NCI-H526 treated with DMSO at 0.1 percent for 48 hours (cell line): ENCODE results near the gene GPR146.
"Not testable (repeated sequence)": the region's sequence is repeated elsewhere in the genome, so short reads cannot be mapped to it uniquely, and the experiment has no call there.

Source experiments
- DNase-seq: peaks from one replicate; lab custom pipeline; 2025; lab: John Stamatoyannopoulos, UW

The GPR146 gene

DNA sequence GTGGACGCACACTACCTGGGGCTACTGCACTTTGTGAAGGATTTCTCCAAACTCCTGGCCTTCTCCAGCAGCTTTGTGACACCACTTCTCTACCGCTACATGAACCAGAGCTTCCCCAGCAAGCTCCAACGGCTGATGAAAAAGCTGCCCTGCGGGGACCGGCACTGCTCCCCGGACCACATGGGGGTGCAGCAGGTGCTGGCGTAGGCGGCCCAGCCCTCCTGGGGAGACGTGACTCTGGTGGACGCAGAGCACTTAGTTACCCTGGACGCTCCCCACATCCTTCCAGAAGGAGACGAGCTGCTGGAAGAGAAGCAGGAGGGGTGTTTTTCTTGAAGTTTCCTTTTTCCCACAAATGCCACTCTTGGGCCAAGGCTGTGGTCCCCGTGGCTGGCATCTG, 14.0 kb downstream of the GPR146 start:
- no peak for DNase-seq

DNA sequence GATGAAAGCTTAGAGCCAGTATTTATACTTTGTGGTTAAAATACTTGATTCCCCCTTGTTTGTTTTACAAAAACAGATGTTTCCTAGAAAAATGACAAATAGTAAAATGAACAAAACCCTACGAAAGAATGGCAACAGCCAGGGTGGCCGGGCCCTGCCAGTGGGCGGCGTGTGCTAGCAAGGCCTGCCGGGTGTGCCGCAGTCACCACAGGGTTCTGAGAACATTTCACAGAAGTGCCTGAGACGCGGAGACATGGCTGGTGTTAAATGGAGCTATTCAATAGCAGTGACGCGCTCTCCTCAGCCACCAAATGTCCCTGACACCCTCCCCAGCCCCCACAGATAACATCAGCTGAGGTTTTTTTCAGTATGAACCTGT, 14.5 kb downstream of the GPR146 start:
- no peak for DNase-seq

DNA sequence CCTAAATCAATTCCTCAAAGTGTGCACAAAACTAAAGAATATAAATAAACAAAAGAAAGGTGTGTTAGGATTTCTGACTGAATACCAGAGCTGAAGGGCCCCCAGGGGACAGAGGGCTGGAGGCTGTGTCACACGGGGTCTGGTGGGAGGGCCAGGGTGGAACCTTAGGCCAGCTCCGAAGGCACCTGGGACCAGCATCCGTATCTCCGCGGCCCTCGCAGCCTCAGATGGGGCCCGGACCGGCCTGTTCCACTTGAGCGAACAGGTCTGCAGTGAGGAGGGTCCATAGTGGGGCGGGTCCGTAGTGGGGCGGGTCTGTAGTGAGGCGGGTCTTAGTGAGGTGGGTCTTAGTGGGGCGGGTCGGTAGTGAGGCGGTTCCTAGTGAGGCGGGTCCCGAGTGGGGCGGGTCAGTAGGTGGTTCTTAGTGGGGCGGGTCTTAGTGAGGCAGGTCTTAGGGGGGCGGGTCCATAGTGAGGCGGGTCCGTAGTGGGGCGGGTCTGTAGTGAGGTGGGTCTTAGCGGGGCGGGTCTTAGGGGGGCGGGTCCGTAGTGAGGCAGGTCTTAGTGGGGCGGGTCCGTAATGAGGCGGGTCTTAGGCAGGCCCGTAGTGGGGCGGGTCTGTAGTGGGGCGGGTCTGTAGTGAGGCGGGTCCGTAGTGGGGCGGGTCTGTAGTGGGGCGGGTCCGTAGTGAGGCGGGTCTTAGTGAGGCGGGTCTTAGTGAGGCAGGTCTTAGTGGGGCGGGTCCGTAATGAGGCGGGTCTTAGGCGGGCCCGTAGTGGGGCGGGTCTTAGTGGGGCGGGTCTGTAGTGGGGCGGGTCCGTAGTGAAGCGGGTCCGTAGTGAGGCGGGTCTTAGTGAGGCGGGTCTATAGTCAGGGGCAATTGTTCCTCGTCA, 15.1 kb downstream of the GPR146 start:
- no peak for DNase-seq

DNA sequence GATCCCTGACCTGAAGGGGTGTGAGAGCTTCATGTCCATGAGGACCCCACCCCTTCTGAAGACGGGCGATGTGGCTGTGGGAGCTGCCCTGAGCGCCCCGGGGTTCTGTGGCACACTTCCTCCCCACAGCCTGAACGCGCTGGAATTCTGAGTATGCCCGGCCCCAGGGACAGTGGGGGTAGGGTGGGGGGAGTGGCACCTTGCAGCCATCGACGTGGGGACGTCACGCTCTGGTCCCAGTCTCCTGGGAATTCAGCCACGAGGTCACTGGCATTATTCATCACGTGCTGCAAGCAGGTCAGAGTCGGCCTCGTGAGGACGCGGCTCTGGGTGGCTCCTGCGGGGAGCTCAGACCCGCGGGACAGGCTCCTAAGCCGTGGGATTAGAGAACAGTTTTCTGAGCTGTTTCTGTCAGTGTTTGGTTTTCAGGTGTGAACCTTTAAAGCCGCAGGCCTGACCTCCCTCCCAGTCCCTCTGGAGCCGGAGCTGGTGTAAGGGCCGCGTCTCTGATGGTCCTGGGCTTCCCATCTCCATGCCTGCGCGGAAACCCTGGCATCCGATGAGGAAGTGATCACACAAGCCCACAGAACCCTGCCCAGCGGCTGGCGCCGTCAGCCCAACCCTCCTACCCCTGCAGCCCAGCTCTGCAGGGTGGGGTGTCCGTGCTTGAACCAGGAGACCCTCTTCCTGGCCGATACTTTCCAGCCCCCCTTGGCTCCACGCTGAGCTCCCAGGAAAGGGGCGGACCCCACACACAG, 16.1 kb downstream of the GPR146 start:
- no peak for DNase-seq

DNA sequence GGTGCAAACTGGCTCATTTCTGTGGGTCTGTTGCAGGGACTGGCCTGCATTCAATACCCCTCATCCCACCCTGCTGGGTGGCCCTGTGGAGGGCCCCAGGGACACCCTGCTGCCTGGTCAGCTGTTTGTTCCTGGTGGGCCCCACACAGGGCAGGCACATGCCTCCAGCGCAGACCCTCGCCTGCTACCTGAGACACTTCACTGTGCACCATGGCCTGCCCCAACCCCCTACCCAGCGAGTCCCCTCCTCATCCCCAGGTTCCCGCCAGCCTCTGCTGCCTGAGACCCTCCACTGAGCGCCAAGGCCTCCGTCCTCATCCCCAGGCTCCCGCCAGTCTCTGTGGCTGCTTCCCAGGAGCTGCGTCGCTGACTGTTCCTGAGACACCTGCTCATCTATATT, 16.8 kb downstream of the GPR146 start:
- DNase-seq: no peak

DNA sequence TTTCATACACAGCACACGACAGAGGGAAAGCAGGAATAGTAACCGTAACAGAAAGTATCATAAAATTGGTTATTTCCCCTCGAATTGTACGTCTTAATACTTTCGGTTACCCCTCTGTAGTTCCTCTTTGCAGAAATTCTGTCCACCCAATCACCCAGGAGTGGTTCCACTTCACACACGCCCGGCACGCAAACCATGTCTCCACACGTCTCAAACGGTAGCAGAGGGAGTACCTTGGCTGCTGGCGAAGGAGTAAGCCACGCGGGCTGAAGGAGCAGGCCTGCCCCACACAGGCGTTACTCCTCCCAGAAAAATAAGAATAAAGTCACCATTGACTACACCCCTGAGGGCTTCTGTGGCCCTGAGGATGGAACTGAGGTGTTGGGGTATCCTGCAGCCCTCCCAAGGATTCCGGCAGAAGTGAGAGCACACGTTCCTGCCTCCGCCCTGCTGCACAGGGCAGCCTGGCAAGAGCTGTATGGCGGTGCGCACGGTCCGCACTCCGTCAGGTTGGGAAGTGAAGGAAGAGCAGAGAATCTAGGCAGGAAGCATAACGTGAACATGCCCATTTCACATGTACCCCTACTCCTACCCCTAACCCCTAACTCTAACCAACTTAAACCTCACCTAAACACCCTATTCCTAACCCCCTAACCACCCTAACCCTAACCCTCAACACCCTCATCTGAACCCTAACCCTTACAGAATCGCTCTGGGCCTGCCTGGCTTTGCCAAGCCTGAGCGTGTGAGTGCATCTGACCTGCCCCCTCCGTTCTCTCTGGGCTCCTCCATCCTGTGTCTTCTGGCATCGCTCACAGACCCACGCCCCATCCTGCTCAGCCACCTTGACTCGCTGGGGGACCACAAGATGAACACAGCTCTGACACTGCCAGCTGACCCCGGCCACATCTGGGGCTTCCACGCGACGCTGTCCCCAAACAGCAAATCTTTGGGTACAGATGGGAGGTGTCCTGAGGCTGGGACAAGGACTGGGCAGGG, 18.2 kb downstream of the GPR146 start:
- no peak for DNase-seq

DNA sequence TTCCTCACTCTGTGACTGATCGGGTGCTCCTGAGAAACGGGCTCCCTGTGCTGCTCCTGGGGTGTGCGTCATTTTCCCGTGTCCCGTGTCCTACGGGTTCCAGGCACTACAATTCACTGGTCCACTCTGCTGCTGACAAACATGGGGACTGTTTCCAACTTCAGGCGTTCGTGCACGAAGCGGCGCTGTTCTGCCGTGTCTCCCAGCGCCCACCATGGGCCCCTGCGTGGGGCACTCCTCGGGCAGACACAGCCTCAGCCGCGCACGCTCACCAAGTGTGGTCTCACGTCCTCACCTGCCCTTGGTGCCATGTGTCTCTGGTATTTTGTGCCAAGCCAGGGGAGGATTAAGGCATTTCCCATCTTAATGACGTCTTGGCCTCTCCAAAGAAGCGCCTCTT, 19.0 kb downstream of the GPR146 start:
- no peak for DNase-seq

DNA sequence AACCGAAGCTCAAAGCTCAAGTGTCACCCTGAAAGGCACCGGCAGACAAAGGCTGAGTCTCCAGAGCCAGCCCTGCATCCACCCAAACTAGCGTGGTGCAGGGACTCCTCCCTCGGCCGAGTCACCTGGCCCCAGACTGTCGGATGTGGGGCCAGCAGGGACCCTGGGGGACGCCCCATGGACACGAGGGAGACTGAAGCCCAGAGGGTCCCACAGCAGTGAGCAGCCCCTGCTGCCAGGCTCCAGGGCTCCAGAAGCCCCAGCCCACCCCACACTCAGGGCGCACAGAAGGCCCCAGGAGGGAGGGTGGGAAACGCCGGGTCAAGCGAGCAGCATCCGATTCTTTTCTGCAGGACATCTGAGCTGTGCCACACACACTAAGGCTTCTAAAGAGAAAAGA, 20.2 kb downstream of the GPR146 start:
- no peak for DNase-seq

DNA sequence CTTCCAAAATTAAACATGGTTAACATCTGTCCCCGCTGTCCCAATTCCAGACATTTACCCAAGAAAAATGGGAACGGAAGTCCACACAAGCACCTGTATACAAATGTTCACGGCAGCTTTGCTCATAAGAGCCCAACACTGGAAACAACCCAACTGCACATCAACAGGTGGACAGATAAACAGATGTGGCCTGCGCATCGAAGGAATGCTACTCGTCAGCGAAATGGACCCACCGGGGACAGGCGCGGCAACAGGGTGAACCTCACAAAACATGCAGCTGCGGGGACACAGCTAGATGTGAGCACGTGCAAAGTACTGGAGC, 20.9 kb downstream of the GPR146 start:
- no peak for DNase-seq

DNA sequence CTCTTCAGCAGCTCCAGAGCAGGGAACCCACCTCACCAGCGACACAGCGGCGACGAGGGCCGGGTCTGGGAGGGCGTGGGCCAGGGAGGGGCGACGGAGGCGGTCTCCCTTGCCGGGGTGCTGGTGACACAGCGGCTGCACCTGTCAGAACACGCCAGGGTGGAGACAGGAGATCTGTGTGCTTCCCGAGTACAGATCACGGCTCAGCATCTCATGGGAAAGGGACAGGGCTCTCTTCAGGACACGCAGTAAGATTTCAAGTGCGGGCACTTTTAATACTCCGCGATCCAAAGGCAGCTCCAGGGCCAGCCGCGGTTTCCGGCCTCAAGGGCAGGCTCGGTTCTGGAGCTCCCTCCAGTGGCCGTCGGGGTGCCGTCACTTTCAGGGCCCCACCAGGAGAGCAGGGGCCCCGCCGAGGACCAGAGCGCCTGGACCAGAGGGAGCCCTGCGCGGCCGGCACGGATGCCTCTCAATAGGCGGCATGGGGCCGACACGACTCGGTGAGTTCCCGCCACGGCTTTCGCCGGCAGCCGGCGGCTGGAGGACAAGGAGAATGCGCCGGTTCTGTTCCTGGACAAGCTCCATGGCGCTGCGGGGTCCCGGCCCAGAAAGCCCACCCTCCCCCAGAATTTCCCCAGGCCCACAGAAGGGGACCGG, 21.4 kb downstream of the GPR146 start:
- no peak for DNase-seq

DNA sequence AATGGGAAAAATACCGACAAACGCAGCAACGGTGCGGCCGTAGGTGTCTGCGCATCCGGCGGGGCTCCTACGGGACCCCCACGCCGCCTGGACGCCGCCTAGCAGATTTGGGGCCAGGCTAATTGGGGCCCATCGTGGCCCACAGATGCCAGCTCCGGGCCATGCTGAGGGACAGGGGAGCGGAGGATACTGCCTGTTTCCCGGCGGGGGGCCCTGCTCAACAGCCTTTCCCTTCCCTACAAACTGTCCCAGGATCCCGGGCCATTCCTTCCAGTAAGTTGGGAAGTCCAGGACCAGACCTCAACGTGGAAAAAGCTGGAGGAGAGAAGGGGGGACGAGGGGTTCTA, 21.9 kb downstream of the GPR146 start:
- DNase-seq: no peak

DNA sequence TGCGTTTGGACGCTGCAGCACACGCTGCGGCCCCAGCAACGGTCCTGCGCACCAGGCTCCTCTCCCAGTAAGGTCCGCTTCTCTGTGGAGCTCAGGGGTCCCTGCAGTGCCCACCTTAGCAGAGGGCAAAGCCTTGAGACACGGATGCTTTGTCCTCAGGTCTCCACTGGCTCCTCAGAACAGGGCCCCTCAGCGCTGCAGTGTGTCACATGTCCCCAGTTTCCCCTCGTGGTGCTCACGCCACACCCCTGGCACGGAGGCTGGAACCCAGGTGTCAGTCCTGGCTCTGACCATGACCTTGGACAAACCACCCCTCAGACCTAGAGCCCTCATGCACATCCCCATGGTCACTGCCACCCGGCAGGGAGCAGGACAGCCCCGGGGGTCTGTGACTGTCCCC, 23.7 kb downstream of the GPR146 start:
- DNase-seq: no peak

DNA sequence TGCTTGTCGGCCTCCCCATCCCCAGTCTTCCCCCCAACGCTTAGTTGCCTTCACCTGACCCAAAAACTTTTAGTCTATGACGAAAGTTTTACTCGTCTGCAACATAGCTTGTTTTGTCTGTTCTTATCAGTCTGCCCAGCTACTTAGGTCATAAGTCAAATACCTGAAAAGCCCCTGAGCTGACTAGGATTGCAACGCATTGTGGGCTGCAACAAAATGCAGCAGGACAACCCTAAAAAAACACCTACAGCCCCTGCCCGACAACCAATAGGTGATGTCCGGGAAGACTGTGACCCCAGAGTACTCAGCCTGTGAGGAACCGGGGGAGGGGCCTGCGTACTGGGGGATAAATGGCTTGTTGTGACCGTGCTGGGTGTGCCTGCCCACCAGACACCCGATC, 24.3 kb downstream of the GPR146 start:
- DNase-seq: no peak

DNA sequence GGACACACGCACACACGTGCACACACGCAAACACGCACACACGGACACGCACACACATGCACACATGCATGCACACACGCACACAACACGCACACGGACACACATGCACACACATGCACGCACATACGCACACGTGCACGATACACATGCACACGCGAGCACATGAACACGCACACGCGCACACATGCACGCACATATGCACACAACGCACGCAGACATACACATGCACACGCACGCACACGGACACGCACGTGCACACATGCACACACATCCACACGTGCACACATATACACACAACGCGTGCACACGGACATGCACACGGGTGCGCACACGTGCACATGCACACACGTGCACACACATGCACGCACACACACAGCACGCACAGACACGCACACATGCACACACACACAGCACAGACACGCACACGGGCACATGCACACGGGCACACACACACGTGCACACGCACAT, 26.2 kb downstream of the GPR146 start:
- no peak for DNase-seq

DNA sequence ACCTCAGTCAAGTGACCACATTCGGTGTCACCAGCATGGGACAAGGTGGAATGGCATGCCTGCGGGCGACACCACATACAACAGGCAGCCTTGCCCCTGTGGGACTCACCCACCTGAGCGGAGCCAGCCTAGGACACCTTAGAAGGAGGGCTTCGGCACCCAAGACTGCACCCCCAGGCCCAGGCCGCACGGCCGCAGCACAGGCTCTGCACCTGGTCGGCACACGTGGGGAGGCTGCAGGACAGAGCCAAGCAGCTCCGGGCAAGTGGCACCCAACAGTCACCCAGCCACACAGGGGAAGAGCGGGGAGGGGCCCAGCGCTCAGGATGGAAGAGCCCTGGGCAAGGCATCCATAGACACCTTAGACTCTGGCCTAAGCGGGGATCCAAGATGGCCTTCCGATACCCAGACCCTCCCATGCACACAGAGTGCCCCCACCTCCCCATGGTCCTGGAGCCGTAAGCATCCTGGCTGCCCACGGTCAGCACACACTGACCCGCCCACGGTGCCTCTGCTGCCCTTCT, 27.4 kb downstream of the GPR146 start:
- no peak for DNase-seq

DNA sequence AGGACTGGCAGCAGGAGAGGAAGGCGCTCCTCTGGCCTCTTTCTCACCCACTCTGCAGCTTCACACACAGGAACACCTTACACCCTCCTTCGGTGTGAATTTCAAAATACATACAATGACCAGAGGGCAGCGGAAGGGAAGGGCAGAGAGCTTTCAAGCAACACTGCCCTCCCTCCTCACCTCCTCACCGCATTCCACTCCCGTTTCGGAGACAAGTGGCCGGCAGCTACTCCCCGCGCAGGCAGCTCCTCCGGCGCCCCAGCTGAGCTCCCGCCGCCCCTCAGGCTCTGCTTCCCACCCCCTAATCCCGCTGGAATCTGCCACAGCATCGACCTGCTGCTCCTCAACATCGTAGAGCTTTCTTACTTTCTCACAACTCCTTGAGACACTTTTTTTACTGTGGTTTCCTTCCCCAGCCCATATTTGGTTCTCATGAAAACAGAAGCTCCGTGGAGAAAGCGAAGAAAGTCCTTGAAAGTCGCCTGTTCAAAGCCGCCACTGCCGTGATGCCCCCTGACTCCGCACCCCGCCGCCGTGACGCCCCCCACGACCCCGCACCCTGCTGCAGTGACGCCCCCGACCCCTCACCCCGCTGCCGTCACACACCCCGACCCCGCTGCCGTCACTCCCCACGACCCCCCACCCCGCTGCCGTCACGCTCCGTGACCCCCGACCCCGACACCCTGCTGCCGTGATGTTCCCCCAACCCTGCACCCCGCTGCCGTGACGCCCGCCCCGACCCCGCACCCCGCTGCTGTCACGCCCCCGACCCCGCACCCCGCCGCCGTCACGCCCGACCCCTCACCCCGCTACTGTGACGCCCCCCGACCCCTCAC, 29.0 kb downstream of the GPR146 start:
- DNase-seq: no peak

DNA sequence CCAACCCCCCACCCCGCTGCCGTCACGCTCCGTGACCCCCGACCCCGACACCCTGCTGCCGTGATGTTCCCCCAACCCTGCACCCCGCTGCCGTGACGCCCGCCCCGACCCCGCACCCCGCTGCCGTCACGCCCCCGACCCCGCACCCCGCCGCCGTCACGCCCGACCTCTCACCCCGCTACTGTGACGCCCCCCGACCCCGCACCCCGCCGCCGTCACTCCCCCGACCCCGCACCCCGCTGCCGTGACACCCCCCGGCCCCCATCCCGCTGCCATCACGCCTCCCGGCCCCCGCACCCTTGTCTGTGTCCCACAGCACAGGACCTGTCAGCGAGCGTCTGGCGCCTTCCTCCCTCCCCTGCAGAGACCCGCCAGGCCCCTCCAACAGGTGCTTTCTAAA, 29.7 kb downstream of the GPR146 start:
- DNase-seq: not testable (repeated sequence)

DNA sequence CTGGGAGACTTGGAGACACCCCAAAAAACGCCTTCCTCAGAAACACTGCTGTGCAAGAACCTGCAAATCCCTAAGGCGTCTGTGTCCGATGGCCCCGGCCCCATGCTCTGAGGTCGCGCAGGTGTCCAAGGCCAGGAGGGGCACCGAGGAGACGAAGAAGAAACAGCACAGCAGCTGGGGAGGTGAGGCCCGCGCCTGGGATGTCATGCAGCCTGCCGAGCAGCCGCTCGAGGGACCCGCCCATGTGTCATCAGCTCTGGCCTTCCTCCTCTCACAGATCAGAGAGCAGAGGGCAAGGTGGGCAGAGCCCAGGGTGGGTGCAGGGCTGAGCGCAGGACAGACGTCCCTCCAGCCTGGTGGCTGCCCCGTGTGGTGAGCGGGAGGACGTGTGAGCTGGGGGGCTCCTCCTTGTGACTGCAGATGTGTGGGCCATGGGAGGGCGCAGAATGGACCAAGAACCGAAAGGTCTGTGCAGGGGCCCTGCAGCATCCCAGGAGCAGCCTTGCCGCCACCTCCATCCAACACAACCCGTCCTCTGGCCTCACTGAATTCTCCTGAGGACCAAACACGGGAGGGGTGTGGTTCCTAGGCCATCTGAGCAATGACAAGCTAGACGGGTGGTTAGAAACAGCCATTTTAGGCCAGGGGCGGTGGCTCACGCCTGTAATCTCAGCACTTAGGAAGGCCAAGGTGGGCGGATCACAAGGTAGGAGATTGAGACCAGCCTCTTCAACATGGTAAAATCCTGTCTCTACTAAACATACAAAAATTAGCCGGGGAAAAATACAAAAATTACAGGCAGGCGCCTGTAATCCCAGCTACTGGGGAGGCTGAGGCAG, 30.5 kb downstream of the GPR146 start:
- no peak for DNase-seq

DNA sequence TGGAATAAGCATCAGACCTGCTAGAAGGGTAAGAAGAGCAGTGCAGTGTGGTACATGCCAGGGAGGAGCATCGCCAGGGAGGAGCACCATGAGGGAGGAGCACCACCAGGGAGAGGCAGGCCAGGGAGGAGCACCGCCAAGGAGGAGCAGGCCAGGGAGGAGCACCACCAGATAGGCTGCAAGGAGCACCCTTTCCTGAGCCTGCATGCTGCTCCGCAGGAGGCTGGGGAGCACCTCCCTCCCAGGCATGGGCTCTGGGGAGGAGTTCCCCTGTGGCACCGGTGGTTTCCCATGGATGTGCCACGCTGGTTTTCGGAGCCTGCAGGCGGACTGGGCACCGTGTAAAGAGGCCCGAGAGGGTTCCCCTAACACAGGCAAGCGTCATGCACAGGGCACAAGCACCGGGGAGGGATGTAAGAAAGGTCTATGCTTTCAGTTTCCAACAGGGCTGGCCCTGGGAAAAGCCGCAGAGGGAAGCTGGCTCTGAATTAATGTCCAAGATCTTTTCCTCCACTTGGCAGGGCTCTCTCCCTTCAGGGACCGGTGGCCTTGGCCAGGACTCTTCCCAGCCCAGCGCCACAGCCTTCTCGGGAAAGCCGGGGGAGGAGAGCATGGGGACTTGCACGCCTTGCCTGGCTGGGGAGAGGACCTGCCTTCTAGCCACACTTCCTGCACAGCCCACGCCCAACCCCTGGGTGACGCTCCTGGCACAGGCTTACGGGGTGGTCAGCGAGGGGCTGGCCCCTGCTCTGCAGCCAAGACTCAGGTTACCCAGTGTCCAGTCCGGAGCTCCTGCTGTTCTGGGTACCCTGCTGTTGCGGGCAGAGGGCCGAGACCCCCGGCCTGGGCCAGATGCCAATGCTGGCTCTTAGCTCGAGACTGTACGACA, 32.1 kb downstream of the GPR146 start:
- DNase-seq: no peak
